Measurements from ENCODE around the gene AADAT.

Gene AADAT

GRCh38 chr4:170080496-170080895, 9.3 kb downstream of the AADAT start:
- H3K36me3 ChIP-seq (ENCODE audit: insufficient read depth, low read length), result no peaks in the 10 kb centered on the region
- TF ChIP-seq POLR2AphosphoS5 (IDR thresholded peaks at IDR 0.05; ENCODE audit: borderline replicate concordance, low read depth, low read length) (no peak), FOXP2 (optimal IDR thresholded peaks at IDR 0.05; ENCODE audit: control extremely low read depth, extremely low read length, insufficient read depth) (no peak)
- no peak overlapping the region for H3K27ac ChIP-seq
- H3K4me3 ChIP-seq, result no peak overlapping the region
- H3K9ac ChIP-seq (ENCODE audit: insufficient read length), result no peak overlapping the region
- DNase-seq (ENCODE audit: low read depth, low spot score), result no peak
- H3K9me3 ChIP-seq (ENCODE audit: low read depth, low read length), result no peaks in the 10 kb centered on the region

GRCh38 chr4:170079981-170080380, 9.8 kb downstream of the AADAT start:
- Histone ChIP-seq H3K36me3 (ENCODE audit: insufficient read depth, low read length) (no peaks in the 10 kb centered on the region), H3K9ac (ENCODE audit: insufficient read length) (no peak overlapping the region), H3K4me3 (no peak overlapping the region), H3K9me3 (ENCODE audit: low read depth, low read length) (no peaks in the 10 kb centered on the region), H3K27ac (no peak overlapping the region)
- no peak for DNase-seq (ENCODE audit: low read depth, low spot score)
- no peak for TF ChIP-seq EZH2 (IDR thresholded peaks at IDR 0.05)

GRCh38 chr4:170071196-170071595, 18.6 kb downstream of the AADAT start:
- no peaks in the 10 kb centered on the region for H3K36me3 ChIP-seq (ENCODE audit: insufficient read depth, low read length)
- no peak for DNase-seq (ENCODE audit: low read depth, low spot score)
- no peak overlapping the region for H3K27ac ChIP-seq
- no peaks in the 10 kb centered on the region for H3K9me3 ChIP-seq (ENCODE audit: low read depth, low read length)
- H3K4me3 ChIP-seq, result no peak overlapping the region
- no peak overlapping the region for H3K9ac ChIP-seq (ENCODE audit: insufficient read length)
- TF ChIP-seq POLR2AphosphoS5 (IDR thresholded peaks at IDR 0.05; ENCODE audit: borderline replicate concordance, low read depth, low read length) (no peak), EZH2 (IDR thresholded peaks at IDR 0.05) (no peak), FOXP2 (optimal IDR thresholded peaks at IDR 0.05; ENCODE audit: control extremely low read depth, extremely low read length, insufficient read depth) (no peak)

- H3K27ac ChIP-seq, result no peak overlapping the region
- no peak overlapping the region for H3K4me3 ChIP-seq
- H3K9me3 ChIP-seq (ENCODE audit: low read depth, low read length), result no peaks in the 10 kb centered on the region
- DNase-seq (ENCODE audit: low read depth, low spot score), result no peak
- H3K36me3 ChIP-seq (ENCODE audit: insufficient read depth, low read length), result no peaks in the 10 kb centered on the region
- no peak overlapping the region for H3K9ac ChIP-seq (ENCODE audit: insufficient read length)
- no peak for TF ChIP-seq POLR2AphosphoS5 (IDR thresholded peaks at IDR 0.05; ENCODE audit: borderline replicate concordance, low read depth, low read length)
- TF ChIP-seq EZH2 (IDR thresholded peaks at IDR 0.05), result no peak
- TF ChIP-seq FOXP2 (optimal IDR thresholded peaks at IDR 0.05; ENCODE audit: control extremely low read depth, extremely low read length, insufficient read depth), result no peak
Measured at GRCh38 chr4:170068438-170069128, 21.2 kb downstream of the AADAT start.

GRCh38 chr4:170059421-170059820, 30.3 kb downstream of the AADAT start:
- H3K9ac ChIP-seq (ENCODE audit: insufficient read length), result no peak overlapping the region
- peak overlapping the region; percentile 83 for H3K27ac ChIP-seq
- no peaks in the 10 kb centered on the region for H3K9me3 ChIP-seq (ENCODE audit: low read depth, low read length)
- DNase-seq (ENCODE audit: low read depth, low spot score), result no peak
- H3K36me3 ChIP-seq (ENCODE audit: insufficient read depth, low read length), result no peaks in the 10 kb centered on the region
- H3K4me3 ChIP-seq, result peak overlapping the region; percentile 61; the same call in 1 of the 2 replicates
- TF ChIP-seq FOXP2 (optimal IDR thresholded peaks at IDR 0.05; ENCODE audit: control extremely low read depth, extremely low read length, insufficient read depth) (no peak), POLR2AphosphoS5 (IDR thresholded peaks at IDR 0.05; ENCODE audit: borderline replicate concordance, low read depth, low read length) (no peak), EZH2 (IDR thresholded peaks at IDR 0.05) (no peak)

GRCh38 chr4:170058826-170059225, 30.9 kb downstream of the AADAT start:
- no peaks in the 10 kb centered on the region for H3K36me3 ChIP-seq (ENCODE audit: insufficient read depth, low read length)
- H3K27ac ChIP-seq, result peak overlapping the region; percentile 83
- H3K9me3 ChIP-seq (ENCODE audit: low read depth, low read length), result no peaks in the 10 kb centered on the region
- H3K4me3 ChIP-seq, result peak overlapping the region; percentile 61
- TF ChIP-seq EZH2 (IDR thresholded peaks at IDR 0.05) (no peak), POLR2AphosphoS5 (IDR thresholded peaks at IDR 0.05; ENCODE audit: borderline replicate concordance, low read depth, low read length) (no peak), FOXP2 (optimal IDR thresholded peaks at IDR 0.05; ENCODE audit: control extremely low read depth, extremely low read length, insufficient read depth) (peak; percentile 52)
- peak; percentile 40 for DNase-seq (ENCODE audit: low read depth, low spot score)
- H3K9ac ChIP-seq (ENCODE audit: insufficient read length), result peak overlapping the region; percentile 38

- TF ChIP-seq FOXP2 (optimal IDR thresholded peaks at IDR 0.05; ENCODE audit: control extremely low read depth, extremely low read length, insufficient read depth) (no peak), EZH2 (IDR thresholded peaks at IDR 0.05) (no peak), POLR2AphosphoS5 (IDR thresholded peaks at IDR 0.05; ENCODE audit: borderline replicate concordance, low read depth, low read length) (no peak)
Measured at GRCh38 chr4:170057866-170058265, 31.9 kb downstream of the AADAT start.

GRCh38 chr4:170052919-170053318, 36.8 kb downstream of the AADAT start:
- H3K4me3 ChIP-seq, result no peak overlapping the region
- no peaks in the 10 kb centered on the region for H3K9me3 ChIP-seq (ENCODE audit: low read depth, low read length)
- no peak for DNase-seq (ENCODE audit: low read depth, low spot score)
- H3K27ac ChIP-seq, result no peak overlapping the region
- no peak overlapping the region for H3K9ac ChIP-seq (ENCODE audit: insufficient read length)
- TF ChIP-seq EZH2 (IDR thresholded peaks at IDR 0.05) (no peak), POLR2AphosphoS5 (IDR thresholded peaks at IDR 0.05; ENCODE audit: borderline replicate concordance, low read depth, low read length) (no peak), FOXP2 (optimal IDR thresholded peaks at IDR 0.05; ENCODE audit: control extremely low read depth, extremely low read length, insufficient read depth) (no peak)
- no peaks in the 10 kb centered on the region for H3K36me3 ChIP-seq (ENCODE audit: insufficient read depth, low read length)

More at GRCh38 chr4:170057866-170058265, 31.9 kb downstream of the AADAT start:
- no peaks in the 10 kb centered on the region for H3K9me3 ChIP-seq (ENCODE audit: low read depth, low read length)
- no peak overlapping the region for H3K9ac ChIP-seq (ENCODE audit: insufficient read length)
- no peak for DNase-seq (ENCODE audit: low read depth, low spot score)
- no peak overlapping the region for H3K27ac ChIP-seq
- H3K4me3 ChIP-seq, result no peak overlapping the region
- no peaks in the 10 kb centered on the region for H3K36me3 ChIP-seq (ENCODE audit: insufficient read depth, low read length)

GRCh38 chr4:170051402-170051801, 38.4 kb downstream of the AADAT start:
- H3K9me3 ChIP-seq (ENCODE audit: low read depth, low read length), result no peaks in the 10 kb centered on the region
- no peak for DNase-seq (ENCODE audit: low read depth, low spot score)
- no peak for TF ChIP-seq FOXP2 (optimal IDR thresholded peaks at IDR 0.05; ENCODE audit: control extremely low read depth, extremely low read length, insufficient read depth)
- no peak for TF ChIP-seq POLR2AphosphoS5 (IDR thresholded peaks at IDR 0.05; ENCODE audit: borderline replicate concordance, low read depth, low read length)
- no peak for TF ChIP-seq EZH2 (IDR thresholded peaks at IDR 0.05)
- no peak overlapping the region for H3K27ac ChIP-seq
- H3K4me3 ChIP-seq, result no peak overlapping the region
- no peak overlapping the region for H3K9ac ChIP-seq (ENCODE audit: insufficient read length)
- no peaks in the 10 kb centered on the region for H3K36me3 ChIP-seq (ENCODE audit: insufficient read depth, low read length)
